Measurements from ENCODE around the gene C17orf67.
"Not testable (repeated sequence)": the region's sequence is repeated elsewhere in the genome, so short reads cannot be mapped to it uniquely, and the experiment has no call there.

Gene C17orf67

DNA sequence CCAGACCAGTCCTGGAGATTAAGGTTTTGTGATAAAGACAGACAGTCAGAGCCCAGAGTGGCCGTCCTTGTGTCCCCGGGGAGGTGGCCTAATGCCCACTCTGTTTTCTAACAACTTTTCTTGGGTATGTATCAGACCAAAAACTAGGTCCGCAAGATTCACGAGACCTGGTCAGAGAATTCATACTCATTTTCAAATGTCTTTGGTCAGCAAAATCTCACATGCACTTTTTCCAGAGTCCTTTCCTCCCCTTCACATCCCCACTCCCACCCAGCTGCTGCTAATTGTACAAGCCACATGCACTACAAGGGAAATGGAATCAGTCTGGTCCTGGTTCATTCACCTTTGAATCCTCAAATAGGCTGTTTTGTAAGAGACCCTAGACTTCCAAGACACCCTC lies 61.7 kb downstream of the C17orf67 start:
- Histone ChIP-seq H3K27ac (ENCODE audit: low read depth, low read length) (no peak overlapping the region), H3K9ac (ENCODE audit: low read depth, low read length) (no peak overlapping the region), H3K27me3 (ENCODE audit: insufficient read depth, low read length) (no peaks in the 10 kb centered on the region), H3K4me1 (ENCODE audit: insufficient read depth, low read length) (no peaks in the 10 kb centered on the region), H3K36me3 (ENCODE audit: insufficient read depth, low read length) (no peaks in the 10 kb centered on the region), H3K9me3 (ENCODE audit: insufficient read depth, low read depth, low read length) (no peaks in the 10 kb centered on the region), H3K4me3 (ENCODE audit: low read length) (no peak overlapping the region)
- WGBS: 94% methylated on average over 4 of the region's 4 CpGs

DNA sequence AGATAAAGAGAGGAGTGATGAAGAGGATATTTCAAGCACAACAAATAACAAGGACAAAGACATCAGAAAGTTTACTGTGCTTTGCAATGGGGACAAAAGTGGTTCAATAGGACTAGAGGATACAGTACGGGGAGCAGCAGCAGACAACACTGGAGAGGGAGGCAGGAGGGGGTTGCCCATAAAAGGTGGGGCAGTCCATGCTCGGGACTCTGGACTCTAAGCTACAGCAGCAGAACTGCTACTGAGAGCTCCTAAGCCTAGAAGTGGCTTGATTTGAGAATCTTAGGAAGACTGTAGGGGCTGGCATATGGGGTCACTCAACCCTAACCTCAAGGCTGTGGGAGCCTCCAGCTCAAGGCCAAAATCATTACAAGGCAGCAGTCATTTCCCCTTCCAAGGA lies 62.2 kb downstream of the C17orf67 start:
- no peaks in the 10 kb centered on the region for H3K27me3 ChIP-seq (ENCODE audit: insufficient read depth, low read length)
- no peaks in the 10 kb centered on the region for H3K36me3 ChIP-seq (ENCODE audit: insufficient read depth, low read length)
- H3K9ac ChIP-seq (ENCODE audit: low read depth, low read length): no peak overlapping the region
- H3K9me3 ChIP-seq (ENCODE audit: insufficient read depth, low read depth, low read length): no peaks in the 10 kb centered on the region
- H3K4me1 ChIP-seq (ENCODE audit: insufficient read depth, low read length): no peaks in the 10 kb centered on the region
- no peak overlapping the region for H3K4me3 ChIP-seq (ENCODE audit: low read length)
- no peak overlapping the region for H3K27ac ChIP-seq (ENCODE audit: low read depth, low read length)
- WGBS: 83% methylated on average over 2 of the region's 2 CpGs

DNA sequence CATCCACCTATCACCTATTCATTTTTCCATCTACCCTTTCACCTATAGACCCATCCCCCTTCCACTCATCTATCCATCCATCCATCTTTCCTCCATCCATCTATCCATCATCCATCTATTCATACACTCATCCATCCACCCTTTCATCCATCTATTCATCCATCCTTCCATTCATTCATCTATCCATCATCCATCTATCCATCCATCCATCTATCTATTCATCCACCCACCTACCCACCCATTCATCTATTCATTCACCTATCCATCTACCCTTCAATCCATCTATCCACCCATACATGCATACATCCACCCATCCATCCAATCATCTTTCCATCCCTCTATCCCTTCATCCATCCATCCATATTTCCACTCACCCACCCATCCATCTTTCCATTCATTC lies 63.3 kb downstream of the C17orf67 start:
- no peaks in the 10 kb centered on the region for H3K27me3 ChIP-seq (ENCODE audit: insufficient read depth, low read length)
- H3K4me1 ChIP-seq (ENCODE audit: insufficient read depth, low read length): no peaks in the 10 kb centered on the region
- no peaks in the 10 kb centered on the region for H3K36me3 ChIP-seq (ENCODE audit: insufficient read depth, low read length)
- no peak overlapping the region for H3K9ac ChIP-seq (ENCODE audit: low read depth, low read length)
- no peak overlapping the region for H3K27ac ChIP-seq (ENCODE audit: low read depth, low read length)
- H3K9me3 ChIP-seq (ENCODE audit: insufficient read depth, low read depth, low read length): no peaks in the 10 kb centered on the region
- no peak overlapping the region for H3K4me3 ChIP-seq (ENCODE audit: low read length)

DNA sequence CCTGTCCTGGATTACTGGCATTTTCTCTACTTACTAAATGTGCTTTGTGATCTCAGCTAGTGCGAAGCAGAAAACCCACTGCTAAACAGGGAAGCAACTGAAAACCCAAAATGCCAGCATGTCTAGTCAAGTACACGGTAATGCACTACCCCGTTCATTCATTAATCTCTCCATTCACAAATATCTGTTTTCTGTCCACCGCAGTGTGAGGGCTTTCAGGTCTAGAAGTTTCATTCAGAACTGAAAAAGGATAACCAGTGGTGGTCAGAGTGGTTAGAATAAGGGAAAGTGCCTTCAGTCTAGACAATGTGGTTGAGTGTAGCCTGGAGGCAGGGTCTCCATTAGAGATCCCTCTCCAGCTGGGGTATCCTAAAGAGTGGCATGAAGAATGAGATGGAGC lies 68.3 kb downstream of the C17orf67 start:
- Histone ChIP-seq H3K27me3 (ENCODE audit: insufficient read depth, low read length) (no peaks in the 10 kb centered on the region), H3K9ac (ENCODE audit: low read depth, low read length) (no peak overlapping the region), H3K36me3 (ENCODE audit: insufficient read depth, low read length) (no peaks in the 10 kb centered on the region), H3K27ac (ENCODE audit: low read depth, low read length) (no peak overlapping the region), H3K9me3 (ENCODE audit: insufficient read depth, low read depth, low read length) (no peaks in the 10 kb centered on the region), H3K4me1 (ENCODE audit: insufficient read depth, low read length) (no peaks in the 10 kb centered on the region), H3K4me3 (ENCODE audit: low read length) (no peak overlapping the region)
- WGBS: 91% methylated on average over 4 of the region's 4 CpGs

DNA sequence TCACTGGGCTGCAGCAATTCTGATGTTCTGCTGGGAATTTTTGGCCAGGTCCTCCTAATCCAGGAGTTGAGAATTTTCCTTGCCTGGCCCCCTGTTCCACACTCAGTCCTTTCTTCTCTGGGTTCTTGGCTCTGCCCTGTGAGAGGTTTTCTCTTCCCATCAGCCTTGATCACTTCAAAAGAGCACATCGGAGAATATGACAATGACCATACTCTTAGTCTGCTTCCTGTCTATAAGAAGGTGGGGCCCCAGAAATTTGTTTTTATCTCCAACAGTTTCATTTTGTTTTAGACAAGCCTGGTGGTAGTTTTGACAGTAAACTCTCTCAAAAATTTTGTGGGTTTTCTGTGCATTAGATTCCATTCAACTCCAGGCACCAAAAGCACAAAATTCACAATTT lies 70.7 kb downstream of the C17orf67 start:
- H3K9me3 ChIP-seq (ENCODE audit: insufficient read depth, low read depth, low read length): no peaks in the 10 kb centered on the region
- H3K9ac ChIP-seq (ENCODE audit: low read depth, low read length): no peak overlapping the region
- H3K27ac ChIP-seq (ENCODE audit: low read depth, low read length): no peak overlapping the region
- 71% methylated on average over 1 of the region's 1 CpG for WGBS
- H3K4me1 ChIP-seq (ENCODE audit: insufficient read depth, low read length): no peaks in the 10 kb centered on the region
- H3K36me3 ChIP-seq (ENCODE audit: insufficient read depth, low read length): no peaks in the 10 kb centered on the region
- no peak overlapping the region for H3K4me3 ChIP-seq (ENCODE audit: low read length)
- no peaks in the 10 kb centered on the region for H3K27me3 ChIP-seq (ENCODE audit: insufficient read depth, low read length)

DNA sequence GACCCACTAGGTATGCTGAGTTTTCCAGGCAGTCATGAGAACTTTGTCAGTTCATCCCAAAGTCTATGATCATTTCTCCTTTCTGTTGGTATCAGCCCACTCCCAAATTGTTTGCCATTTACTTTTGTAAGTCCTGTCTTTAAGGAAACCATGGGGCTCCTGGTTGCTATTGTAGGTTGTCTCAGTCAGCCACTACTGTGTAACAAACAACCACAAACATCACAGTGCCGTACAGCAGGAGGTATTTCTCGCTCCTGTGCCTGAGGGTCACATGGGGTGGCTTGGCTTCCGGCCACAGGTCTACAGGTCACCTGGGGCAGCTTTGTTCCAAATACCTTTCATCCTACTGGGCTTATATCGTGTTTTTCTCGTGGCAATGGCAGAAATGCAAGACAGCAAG lies 71.6 kb downstream of the C17orf67 start:
- no peaks in the 10 kb centered on the region for H3K9me3 ChIP-seq (ENCODE audit: insufficient read depth, low read depth, low read length)
- H3K27ac ChIP-seq (ENCODE audit: low read depth, low read length): no peak overlapping the region
- no peaks in the 10 kb centered on the region for H3K4me1 ChIP-seq (ENCODE audit: insufficient read depth, low read length)
- no peak overlapping the region for H3K9ac ChIP-seq (ENCODE audit: low read depth, low read length)
- H3K36me3 ChIP-seq (ENCODE audit: insufficient read depth, low read length): no peaks in the 10 kb centered on the region
- no peak overlapping the region for H3K4me3 ChIP-seq (ENCODE audit: low read length)
- 93% methylated on average over 5 of the region's 5 CpGs for WGBS
- H3K27me3 ChIP-seq (ENCODE audit: insufficient read depth, low read length): no peaks in the 10 kb centered on the region

DNA sequence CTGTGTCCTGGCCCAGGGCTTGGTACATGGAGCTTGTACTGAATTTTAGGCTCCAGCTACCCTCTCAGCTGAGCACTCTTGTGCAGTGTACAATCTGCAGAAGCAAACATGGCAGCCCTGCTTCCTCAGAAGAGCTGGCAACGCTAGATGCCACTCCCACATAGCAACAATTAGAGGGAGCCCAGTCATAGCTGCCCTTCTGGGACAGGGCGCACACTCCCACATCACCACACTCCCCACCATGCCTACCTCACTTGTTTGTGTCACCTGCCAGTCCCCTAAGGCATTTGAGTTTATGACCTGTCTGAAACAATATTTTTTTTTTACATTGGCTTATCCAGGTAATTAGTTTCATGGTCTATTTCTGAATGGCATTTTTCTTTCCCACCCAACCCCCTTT lies 72.3 kb downstream of the C17orf67 start:
- WGBS: 94% methylated on average over 2 of the region's 2 CpGs
- Histone ChIP-seq H3K4me1 (ENCODE audit: insufficient read depth, low read length) (no peaks in the 10 kb centered on the region), H3K9me3 (ENCODE audit: insufficient read depth, low read depth, low read length) (no peaks in the 10 kb centered on the region), H3K27ac (ENCODE audit: low read depth, low read length) (no peak overlapping the region), H3K36me3 (ENCODE audit: insufficient read depth, low read length) (no peaks in the 10 kb centered on the region), H3K9ac (ENCODE audit: low read depth, low read length) (no peak overlapping the region), H3K4me3 (ENCODE audit: low read length) (no peak overlapping the region), H3K27me3 (ENCODE audit: insufficient read depth, low read length) (no peaks in the 10 kb centered on the region)

DNA sequence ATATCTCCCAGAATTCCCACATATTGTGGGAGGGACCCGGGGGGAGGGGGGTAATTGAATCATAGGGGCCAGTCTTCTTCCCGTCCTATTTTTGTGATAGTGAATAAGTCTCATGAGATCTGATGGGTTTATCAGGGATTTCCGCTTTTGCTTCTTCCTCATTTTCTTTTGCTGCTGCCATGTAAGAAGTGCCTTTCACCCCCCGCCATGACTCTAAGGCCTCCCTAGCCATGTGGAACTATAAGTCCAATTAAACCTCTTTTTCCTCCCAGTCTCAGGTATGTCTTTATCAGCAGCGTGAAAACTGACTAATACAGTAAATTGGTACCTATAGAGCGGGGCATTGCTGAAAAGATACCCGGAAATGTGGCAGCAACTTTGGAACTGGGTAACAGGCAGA lies 76.1 kb downstream of the C17orf67 start:
- H3K4me1 ChIP-seq (ENCODE audit: insufficient read depth, low read length); H3K9me3 ChIP-seq (ENCODE audit: insufficient read depth, low read depth, low read length): not testable (repeated sequence)
- WGBS: 95% methylated on average over 7 of the region's 7 CpGs

DNA sequence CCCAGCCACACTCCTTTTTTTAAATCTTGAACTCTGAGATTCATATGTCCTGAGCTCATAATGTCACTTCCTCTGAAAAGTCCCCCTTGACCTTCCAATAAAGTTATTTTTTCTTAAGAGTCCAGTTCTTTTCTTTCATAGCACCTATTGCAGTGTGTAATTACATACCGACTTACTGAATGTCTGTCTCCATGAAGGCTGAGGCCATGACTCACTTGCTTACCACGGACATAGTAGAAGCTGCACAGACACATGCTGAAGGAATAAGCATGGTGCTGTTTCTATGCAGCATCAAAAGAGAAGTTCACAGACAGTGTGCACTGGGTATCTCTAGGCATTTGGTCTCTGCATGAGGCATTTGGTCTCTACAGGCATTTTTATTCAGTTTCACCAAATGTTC lies 77.2 kb downstream of the C17orf67 start:
- H3K4me1 ChIP-seq (ENCODE audit: insufficient read depth, low read length): peaks cover 5% of the 10 kb centered on the region; the same call in 1 of the 2 replicates
- 90% methylated on average over 2 of the region's 2 CpGs for WGBS

More for the DNA sequence above, 76.1 kb downstream of the C17orf67 start:
- not testable (repeated sequence) for H3K9ac ChIP-seq (ENCODE audit: low read depth, low read length); H3K36me3 ChIP-seq (ENCODE audit: insufficient read depth, low read length); H3K27ac ChIP-seq (ENCODE audit: low read depth, low read length); H3K27me3 ChIP-seq (ENCODE audit: insufficient read depth, low read length); H3K4me3 ChIP-seq (ENCODE audit: low read length)

DNA sequence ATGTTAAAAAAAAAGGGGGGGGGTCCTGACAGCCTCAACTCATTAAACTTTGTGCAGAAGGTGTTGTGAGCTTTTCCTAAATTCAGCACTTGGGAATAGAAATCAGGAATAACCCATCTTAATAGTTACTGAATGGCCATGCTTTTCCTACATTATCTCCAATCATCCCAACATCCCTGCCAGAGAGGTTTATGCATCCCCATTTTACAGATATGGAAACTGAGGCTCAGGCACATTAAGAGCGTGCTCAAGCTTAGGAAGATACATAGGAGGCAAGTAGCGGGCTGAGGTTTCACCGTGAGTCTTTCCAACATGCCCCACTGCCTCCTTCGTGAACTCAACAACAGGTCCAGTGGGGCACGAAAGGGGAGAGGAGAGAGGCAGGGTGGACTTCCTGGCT lies 78.4 kb downstream of the C17orf67 start:
- H3K27ac ChIP-seq (ENCODE audit: low read depth, low read length): no peak overlapping the region
- H3K9me3 ChIP-seq (ENCODE audit: insufficient read depth, low read depth, low read length): no peaks in the 10 kb centered on the region
- no peak overlapping the region for H3K4me3 ChIP-seq (ENCODE audit: low read length)
- H3K27me3 ChIP-seq (ENCODE audit: insufficient read depth, low read length): no peaks in the 10 kb centered on the region
- no peak overlapping the region for H3K9ac ChIP-seq (ENCODE audit: low read depth, low read length)
- 90% methylated on average over 5 of the region's 5 CpGs for WGBS
- peaks cover 15% of the 10 kb centered on the region; the same call in 1 of the 2 replicates for H3K4me1 ChIP-seq (ENCODE audit: insufficient read depth, low read length)
- H3K36me3 ChIP-seq (ENCODE audit: insufficient read depth, low read length): no peaks in the 10 kb centered on the region

More for the DNA sequence above, 77.2 kb downstream of the C17orf67 start:
- Histone ChIP-seq H3K9ac (ENCODE audit: low read depth, low read length) (no peak overlapping the region), H3K4me3 (ENCODE audit: low read length) (no peak overlapping the region), H3K27me3 (ENCODE audit: insufficient read depth, low read length) (no peaks in the 10 kb centered on the region), H3K9me3 (ENCODE audit: insufficient read depth, low read depth, low read length) (no peaks in the 10 kb centered on the region), H3K27ac (ENCODE audit: low read depth, low read length) (no peak overlapping the region), H3K36me3 (ENCODE audit: insufficient read depth, low read length) (no peaks in the 10 kb centered on the region)

DNA sequence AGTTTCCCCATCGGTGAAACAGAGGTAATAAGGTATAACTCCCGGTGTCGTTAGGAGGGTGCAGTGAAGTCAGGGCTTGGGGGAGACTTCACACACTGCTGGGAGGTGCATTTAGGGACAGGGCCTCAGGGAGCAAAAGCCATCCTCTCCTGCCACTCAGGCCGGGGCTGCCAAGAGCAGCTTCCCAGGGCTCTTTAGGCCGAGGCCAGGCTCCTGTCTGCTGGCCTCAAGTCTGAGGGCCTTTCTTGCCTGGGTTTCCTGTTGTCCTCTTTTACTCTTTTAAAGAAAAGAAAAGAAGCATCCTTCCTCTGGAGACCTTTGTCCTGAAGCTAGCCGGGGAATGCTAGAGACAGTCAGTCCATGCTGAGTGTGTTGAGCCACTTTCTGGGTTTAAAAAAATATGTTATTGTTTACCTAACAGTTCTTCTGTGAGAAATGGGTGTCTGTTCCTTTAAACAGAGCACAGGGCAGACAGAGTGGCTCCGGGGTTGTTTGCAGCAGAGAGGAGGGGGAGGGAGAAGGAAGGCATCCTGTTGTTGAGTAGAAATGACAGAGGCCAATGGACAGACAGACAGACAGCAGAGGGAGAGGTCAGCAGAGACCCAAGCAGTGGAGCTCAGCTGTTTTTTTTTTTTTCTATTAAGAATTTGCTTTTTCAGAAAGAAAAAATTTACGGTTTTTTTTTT lies 79.1 kb downstream of the C17orf67 start:
- Histone ChIP-seq H3K4me3 (ENCODE audit: low read length) (no peak overlapping the region), H3K9me3 (ENCODE audit: insufficient read depth, low read depth, low read length) (no peaks in the 10 kb centered on the region), H3K27ac (ENCODE audit: low read depth, low read length) (peak overlapping the region; percentile 54; the same call in 1 of the 2 replicates), H3K4me1 (ENCODE audit: insufficient read depth, low read length) (peaks cover 20% of the 10 kb centered on the region; the same call in 1 of the 2 replicates), H3K36me3 (ENCODE audit: insufficient read depth, low read length) (no peaks in the 10 kb centered on the region), H3K9ac (ENCODE audit: low read depth, low read length) (no peak overlapping the region), H3K27me3 (ENCODE audit: insufficient read depth, low read length) (no peaks in the 10 kb centered on the region)
- 58% methylated on average over 7 of the region's 8 CpGs for WGBS

All from HUES64 (cell line).